COLO668 (cell line): ENCODE results near the gene KLHL28.

Experiments
- DNase-seq: peaks from one replicate; lab custom pipeline; 2025; ENCODE audit not compliant: unreplicated experiment; lab: John Stamatoyannopoulos, UW

Gene KLHL28

GRCh38 chr14:44960646-44961045, 1.1 kb downstream of the KLHL28 start:
- DNase-seq: no peak

- no peak for DNase-seq
Observed at GRCh38 chr14:44960146-44960545, 1.6 kb downstream of the KLHL28 start.

GRCh38 chr14:44959538-44959937, 2.2 kb downstream of the KLHL28 start:
- no peak for DNase-seq

- DNase-seq: no peak
Observed at GRCh38 chr14:44956866-44957265, 4.9 kb downstream of the KLHL28 start.

- DNase-seq: no peak
Observed at GRCh38 chr14:44955528-44955927, 6.2 kb downstream of the KLHL28 start.

- DNase-seq: no peak
Observed at GRCh38 chr14:44954750-44955149, 7.0 kb downstream of the KLHL28 start.

- no peak for DNase-seq
Observed at GRCh38 chr14:44952391-44953110, 9.2 kb downstream of the KLHL28 start.

GRCh38 chr14:44951051-44951450, 10.7 kb downstream of the KLHL28 start:
- DNase-seq: no peak

- DNase-seq: no peak
Observed at GRCh38 chr14:44945264-44945663, 16.5 kb downstream of the KLHL28 start.

GRCh38 chr14:44944107-44944506, 17.6 kb downstream of the KLHL28 start:
- DNase-seq: no peak

- DNase-seq: no peak
Observed at GRCh38 chr14:44942436-44942835, 19.3 kb downstream of the KLHL28 start.

- no peak for DNase-seq
Observed at GRCh38 chr14:44941591-44941990, 20.2 kb downstream of the KLHL28 start.

GRCh38 chr14:44940944-44941343, 20.8 kb downstream of the KLHL28 start:
- DNase-seq: no peak

- no peak for DNase-seq
Observed at GRCh38 chr14:44940211-44940610, 21.5 kb downstream of the KLHL28 start.

- no peak for DNase-seq
Observed at GRCh38 chr14:44937547-44937946, 24.2 kb downstream of the KLHL28 start.

GRCh38 chr14:44935155-44935554, 26.6 kb downstream of the KLHL28 start:
- DNase-seq: no peak

- DNase-seq: no peak
Observed at GRCh38 chr14:44928793-44929192, 33.0 kb downstream of the KLHL28 start.

GRCh38 chr14:44914849-44915248, 46.9 kb downstream of the KLHL28 start:
- DNase-seq: no peak

GRCh38 chr14:44912041-44912869, 49.5 kb downstream of the KLHL28 start:
- peak; percentile 40 for DNase-seq

GRCh38 chr14:44910821-44911220, 50.9 kb downstream of the KLHL28 start:
- DNase-seq: no peak

GRCh38 chr14:44901696-44902095, 60.1 kb downstream of the KLHL28 start:
- DNase-seq: no peak

- DNase-seq: no peak
Observed at GRCh38 chr14:44898551-44898950, 63.2 kb downstream of the KLHL28 start.

GRCh38 chr14:44897845-44898151, 63.9 kb downstream of the KLHL28 start:
- no peak for DNase-seq
